DND-41 (cell line): Measurements from ENCODE around the gene GOLGA8H.
"Not testable (repeated sequence)": the region's sequence is repeated elsewhere in the genome, so short reads cannot be mapped to it uniquely, and the experiment has no call there.

Source experiments
- CTCF ChIP-seq: IDR thresholded peaks from 2 replicates; pipeline ENCODE4 v1.5.1; 2012; ENCODE audit warnings: borderline replicate concordance, low read length, moderate library complexity, mild to moderate bottlenecking; ENCODE audit not compliant: poor library complexity, severe bottlenecking; ENCODE audit errors: extremely low read depth
- EZH2 ChIP-seq: IDR thresholded peaks from 3 replicates; pipeline ENCODE4 v1.6.1; 2012; ENCODE audit warnings: borderline replicate concordance, low read depth, mild to moderate bottlenecking, moderate library complexity, low read length, inconsistent platforms; ENCODE audit not compliant: severe bottlenecking

DNA sequence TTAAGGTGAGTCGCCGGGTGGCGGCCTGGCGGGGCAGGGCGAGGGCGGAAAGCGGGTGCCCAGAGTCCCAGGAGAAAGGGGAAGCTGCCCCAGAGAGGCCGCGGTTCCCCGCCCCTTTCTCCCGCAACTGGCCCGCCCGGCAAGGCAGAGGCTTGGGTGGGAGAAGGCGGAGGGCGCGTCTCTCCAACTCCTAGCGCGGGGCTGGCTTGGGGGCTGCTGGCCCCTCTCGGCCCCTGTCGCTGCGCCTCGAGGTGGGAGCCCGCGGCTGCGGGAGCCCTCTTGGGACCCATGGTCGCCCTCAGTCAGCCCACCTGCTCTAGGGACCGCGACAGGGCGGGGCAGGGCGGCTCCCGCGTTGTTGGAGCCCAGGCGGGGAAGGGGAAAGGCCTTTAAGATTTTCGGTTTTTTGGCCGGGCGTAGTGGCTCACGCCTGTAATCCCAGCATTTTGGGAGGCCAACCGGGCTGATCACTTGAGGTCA lies 30.8 kb upstream of the GOLGA8H start:
- TF ChIP-seq CTCF, EZH2: not testable (repeated sequence)
